HG03039 (cell line): ENCODE results near the gene SYT13.

Experiments
- ATAC-seq: cut with Tn5 transposase; IDR thresholded peaks from one replicate; pipeline ENCODE4 v1.9.1; 2021; ENCODE audit warnings: mild to moderate bottlenecking, moderate library complexity; ENCODE audit not compliant: unreplicated experiment

Gene SYT13

DNA sequence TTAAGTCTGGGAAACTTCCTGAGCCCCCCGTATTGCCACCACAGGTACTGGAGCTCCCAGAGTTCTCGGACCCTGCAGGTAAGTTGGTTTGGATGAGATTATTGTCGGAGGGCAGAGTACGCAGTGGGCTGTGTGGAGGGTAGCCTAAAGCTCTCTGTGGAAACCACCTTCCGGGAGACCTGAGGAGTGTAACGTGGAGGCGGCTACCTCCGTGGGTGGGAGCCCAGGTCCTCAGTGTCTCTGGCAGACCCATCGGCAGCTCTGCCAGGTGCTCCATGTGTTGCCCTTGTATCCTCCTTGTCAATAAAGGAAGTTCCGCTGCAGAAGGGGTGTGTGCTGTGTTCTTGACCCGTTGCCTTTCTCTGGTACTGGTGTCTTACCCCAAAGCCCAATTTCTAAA is 61.4 kb downstream of the SYT13 start:
- no peak for ATAC-seq

DNA sequence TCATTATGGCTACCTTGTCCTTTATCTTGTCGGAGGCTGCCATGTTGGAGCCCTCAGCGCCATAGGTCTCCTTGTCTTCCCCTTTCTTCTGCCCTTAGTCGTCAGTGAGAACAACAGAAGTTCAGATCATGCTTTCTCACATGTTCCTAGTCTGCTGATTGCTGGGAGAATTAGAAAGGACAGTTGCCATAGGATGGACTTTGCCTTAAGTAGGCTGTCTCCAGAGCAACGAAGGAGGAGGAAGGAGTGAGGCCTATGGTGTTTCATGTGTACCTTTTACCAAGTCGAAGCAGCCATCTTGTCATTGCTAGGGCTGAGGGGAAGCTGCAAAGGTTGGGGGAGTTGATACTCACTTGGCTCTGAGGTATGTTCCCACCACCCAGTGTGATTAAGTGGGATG is 62.6 kb downstream of the SYT13 start:
- ATAC-seq: no peak

DNA sequence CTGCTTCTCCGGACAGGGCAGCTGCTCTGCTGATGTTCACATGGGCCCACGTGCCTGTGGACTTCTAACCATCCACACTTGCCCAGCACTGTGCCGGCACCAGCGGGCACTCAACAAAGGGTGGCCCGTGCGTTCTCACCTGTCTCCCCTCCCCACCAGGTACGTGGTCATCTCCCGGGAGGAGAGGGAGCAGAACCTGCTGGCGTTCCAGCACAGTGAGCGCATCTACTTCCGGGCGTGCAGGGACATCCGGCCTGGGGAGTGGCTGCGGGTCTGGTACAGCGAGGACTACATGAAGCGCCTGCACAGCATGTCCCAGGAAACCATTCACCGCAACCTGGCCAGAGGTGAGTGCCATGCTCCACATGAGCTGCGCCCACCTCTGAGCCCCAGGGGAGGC is 66.7 kb downstream of the SYT13 start:
- no peak for ATAC-seq

DNA sequence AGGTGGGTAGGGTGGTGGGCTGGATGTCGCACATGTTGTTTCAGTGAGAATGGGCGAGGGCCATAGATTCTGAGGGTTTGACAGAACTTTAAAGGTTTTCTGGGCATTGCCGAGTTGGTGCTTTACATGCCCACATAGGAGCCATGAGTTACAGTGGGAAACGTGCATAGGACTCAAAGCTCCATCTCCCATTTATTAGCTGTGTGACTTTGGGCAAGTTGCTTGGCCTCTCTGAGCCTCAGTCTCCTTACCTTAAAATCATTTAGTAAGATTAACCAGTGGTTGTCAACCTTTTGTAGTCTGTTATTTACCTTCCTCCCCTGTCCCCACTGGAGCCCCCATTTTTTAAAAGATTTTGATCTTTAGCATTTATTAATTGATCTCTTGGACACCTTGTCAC is 67.4 kb downstream of the SYT13 start:
- no peak for ATAC-seq

DNA sequence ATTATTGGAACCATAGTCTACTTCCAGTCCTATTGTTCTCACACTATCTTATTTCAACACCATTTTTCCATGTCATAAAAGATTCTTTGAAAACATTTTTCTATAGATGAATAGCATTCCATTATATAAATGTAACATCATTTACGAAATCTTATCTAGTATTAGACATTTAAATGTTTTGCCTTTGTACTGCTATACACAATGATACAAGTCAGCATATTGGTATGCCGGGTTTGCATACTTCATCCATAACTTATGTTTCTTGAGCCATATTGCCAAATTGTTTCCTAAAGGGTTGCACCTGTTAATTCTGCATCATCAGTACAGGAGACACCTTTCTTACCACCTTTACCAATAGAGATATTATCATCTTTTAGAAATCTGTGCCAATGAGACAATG is 68.2 kb downstream of the SYT13 start:
- no peak for ATAC-seq

DNA sequence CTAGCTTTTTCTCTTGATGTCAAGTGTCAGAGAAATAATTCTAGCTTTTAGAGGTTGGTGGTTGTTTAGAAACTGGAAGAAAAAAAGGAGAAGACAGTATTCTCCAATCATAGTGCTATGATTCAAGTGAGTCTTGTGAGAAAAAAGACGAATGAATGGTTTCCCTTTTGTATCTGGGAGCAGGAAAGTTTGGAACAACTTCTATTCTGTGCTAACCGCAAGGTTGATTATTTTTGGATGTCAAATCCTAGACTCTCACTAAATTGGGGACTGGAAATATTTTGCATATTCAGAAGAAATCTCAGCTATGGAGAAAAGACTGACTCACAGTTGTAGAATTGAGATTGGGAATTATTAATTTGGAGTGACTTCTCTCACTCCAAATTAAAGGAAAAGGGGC is 69.2 kb downstream of the SYT13 start:
- no peak for ATAC-seq

DNA sequence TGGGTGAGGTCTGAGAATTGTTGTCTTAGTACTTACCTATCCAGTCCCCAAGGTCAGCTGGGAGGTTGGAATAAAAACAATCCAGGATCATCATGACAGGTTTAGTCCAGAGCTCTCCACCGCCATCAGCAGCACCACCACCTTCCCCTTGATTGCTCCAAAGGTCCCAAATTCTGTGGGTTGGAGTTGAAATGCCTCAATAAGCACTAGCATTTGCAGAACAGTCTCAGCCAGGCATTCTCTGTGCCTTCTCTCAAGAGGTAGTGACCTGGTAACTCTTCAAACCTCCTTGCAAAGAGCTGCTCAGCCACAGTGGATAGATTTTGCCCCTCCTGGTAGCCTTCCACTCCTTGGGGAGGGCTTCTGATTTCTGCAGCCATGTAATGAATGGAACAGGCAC is 70.1 kb downstream of the SYT13 start:
- no peak for ATAC-seq

DNA sequence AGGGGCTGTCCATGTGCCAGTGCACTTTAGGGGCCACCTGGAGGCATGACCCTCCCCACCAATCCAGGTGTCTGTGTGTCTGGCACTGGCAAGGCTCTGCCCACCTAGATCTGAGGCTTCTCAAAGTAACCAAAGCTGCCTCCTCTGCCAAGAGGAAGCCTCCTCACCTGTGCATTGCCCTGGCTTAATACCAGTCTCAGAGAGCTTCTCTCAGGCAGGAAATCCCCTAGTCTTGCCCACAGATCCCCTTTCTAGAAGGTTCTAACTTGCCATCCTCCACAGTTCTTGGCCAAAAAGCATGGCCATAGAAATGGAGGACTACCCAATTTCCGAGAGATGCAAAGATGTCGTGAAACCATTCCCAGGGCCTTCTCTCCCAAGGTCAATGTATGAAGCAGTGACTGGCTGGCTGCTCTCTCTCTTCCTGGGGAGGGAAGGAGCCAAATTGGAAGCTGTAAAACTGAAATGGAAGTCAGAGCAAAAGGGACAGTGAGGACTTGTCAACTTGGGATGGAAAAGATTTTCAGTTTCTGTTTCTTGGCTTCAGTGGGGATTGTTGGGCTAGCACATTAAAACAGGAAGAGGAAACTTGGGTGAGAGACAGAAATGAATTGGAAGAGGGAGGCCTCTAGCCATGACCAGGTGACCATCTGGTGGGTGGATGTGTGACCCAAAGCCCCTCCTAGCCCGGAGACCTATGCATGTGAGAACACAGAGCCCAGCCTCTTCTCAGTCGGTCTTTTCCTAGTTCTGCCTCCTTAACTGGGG is 70.9 kb downstream of the SYT13 start:
- ATAC-seq: no peak

DNA sequence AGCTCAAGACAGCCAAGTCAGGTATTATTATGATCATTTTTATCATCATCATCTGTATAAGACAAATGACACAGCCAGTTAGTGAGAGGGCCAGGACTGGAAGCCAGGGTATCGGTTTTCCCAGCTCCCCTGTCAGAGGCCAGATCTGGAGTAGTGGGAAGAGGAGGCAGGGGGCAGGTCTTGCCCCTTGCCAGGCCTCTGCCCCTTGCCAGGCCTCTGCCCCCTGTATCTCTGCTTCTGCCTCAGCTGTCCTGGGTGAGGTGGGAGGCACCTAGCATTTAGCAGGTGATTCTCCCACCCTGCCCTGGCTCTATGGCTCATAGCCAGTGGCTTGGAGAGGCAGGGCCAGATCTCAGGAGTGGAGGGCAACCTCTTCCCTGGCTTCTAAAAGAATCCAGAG is 72.4 kb downstream of the SYT13 start:
- no peak for ATAC-seq

DNA sequence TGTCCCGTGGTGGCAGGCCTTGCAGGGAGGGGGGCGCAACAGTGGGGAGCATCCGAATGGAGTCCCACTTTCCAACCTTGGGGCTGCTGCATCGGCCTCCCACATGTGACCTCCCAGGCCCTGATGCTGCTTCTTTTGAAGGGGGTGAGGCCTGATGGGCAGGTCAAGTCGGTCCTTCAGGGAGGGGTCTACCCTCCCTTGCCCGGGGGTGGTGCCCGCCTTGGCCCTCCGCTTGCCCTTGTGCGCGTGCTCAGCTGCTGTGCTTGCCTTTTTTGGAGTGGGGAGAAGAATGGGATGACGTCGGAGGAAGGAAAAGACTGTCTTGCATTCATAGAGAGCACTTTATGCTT is 72.8 kb downstream of the SYT13 start:
- no peak for ATAC-seq

DNA sequence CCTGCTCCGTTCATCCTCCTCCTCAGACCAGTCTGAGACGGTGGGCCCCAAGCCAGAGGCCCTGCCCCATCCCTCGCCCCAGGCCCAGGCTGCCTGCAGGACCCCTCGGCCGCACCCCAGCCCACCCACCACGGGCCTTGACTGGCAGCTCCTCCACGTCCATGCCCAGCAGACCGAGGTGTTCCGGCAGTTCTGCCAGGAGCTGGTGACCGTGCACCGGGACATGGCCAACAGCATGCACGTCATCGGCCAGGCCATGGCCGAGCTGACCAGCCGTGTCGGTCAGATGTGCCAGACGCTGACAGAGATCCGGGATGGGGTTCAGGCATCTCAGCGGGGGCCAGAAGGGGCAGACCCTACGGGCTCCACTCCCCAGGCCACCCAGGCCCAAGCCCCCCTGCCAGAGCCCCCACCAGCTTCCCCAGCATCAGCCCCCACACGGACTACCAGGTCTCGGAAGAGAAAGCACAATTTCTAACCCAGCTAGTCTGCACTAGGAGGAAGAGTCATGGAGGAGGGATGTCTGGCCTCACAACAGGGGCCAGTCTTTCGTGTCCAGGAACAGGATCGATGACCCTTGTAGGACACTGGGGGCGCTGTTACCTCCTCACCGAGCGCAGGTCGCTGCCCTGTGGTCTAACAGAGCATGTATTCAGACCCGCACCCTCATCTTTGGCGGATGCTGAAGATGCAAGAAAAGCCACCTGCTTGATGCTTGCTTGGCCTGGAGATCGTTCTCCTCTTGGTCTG is 73.4 kb downstream of the SYT13 start:
- no peak for ATAC-seq

DNA sequence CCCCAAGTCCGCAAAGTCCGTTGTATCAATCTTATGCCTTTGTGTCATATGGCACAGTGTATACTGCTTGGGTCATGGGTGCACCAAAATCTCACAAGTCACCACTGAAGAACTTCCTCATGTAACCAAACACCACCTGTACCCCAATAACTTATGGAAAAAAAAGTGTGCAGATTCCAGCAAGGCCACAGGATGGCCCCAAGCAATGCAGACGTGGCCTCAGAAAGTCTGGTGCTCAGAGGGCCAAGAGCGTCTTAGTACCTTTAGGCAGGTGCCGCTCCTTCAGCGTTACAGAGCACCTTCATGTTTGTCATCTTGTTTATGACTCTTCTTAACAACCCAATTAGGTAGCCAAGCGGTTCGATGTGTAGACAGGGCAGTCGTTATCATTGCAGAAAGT is 74.4 kb downstream of the SYT13 start:
- no peak for ATAC-seq

DNA sequence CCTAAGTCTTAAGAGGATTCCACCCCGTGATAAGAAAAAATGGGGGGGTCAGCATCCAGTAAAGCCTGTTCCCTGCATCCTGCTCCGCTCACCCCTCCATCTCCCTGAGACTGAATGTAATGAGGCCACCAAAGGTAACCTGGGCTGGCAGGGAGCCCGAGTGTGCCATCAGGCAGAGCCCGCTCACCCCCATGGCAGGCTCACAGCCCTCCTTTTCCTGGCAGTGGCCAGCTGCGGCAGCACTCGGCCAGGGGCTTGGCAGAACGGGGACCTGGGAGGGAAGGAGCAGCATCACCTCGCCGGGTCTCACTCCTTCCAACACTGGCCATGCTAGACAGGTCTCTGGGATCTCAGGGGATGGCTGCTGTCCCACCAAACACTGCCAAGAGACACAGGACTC is 75.3 kb downstream of the SYT13 start:
- ATAC-seq: no peak

DNA sequence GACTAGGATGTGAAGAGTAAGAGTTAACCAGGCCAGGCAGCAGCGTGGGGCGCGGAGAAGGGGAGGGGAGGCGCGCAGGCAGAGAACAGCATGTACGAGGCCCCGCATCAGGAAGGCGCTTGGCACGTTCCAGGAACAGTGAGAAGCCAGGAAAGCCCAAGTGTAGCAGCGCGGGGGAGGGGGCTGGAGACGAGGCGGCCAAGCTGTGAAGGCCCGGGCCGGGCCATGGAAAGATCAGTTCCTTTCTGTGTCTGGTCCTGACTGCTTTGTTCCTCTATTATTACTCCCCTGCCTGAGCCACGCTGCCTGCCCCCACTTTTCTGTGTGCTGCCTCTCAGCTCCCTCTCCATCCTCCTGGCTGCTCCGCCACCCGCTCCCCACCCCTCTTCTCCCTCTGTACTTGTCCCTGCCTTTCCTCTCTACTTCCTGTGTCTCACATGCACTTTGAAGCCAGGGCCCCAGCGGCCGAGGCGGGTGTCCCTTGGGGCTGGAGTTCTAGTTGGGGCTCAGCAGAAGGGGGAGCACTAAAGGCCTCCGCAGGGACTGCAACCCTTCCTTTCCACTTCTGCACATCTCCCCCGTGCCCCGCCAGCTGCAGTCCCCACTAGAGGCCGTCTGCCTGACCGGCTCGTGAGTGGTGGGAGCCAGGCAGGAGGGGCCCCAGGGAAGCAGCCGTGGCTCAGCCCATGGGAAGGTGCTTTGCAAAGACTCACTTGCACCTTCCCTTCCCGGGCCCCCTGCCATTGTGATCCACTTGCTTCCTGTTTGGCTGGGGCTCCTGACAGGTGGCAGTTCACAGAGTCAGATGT is 76.0 kb downstream of the SYT13 start:
- no peak for ATAC-seq

DNA sequence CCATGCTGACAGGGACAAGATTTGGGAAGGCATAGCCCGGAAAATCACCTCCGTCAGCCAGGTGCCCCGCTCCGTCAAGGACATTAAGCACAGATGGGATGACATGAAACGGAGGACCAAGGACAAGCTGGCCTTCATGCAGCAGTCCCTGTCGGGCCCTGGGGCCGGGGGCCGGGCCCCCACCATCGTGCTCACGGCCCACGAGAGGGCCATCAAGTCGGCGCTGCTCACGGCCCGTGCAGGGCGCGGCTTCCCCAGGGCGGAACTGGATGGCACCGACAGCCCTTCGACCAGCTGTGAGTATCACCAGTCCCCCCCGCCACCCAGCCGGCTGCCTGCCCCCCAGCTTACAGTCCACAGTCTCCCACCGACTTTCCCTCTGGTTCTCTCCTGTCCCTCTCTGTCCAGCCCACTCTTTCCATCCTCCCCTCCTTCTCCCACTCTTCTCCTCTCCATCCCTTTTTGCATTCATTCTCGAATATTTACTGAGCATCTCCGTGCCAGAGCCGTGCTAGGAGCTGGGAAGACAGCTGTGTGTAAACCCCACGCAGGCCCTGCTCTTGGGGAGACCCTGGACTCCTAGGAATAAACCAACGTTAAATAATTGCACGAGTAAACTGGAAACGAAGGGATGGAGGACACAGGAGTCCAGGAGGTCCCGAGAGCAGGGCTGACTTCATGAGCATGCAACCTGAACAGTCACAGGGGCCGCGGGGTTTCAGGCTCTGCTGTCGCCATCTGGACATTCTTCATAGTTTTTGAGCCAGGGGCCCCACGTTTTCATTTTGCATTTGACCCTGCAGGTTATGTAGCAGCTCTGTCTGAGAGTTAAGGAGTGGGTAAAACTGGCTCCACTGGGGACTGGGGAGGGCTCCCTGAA is 76.9 kb downstream of the SYT13 start:
- ATAC-seq: no peak

DNA sequence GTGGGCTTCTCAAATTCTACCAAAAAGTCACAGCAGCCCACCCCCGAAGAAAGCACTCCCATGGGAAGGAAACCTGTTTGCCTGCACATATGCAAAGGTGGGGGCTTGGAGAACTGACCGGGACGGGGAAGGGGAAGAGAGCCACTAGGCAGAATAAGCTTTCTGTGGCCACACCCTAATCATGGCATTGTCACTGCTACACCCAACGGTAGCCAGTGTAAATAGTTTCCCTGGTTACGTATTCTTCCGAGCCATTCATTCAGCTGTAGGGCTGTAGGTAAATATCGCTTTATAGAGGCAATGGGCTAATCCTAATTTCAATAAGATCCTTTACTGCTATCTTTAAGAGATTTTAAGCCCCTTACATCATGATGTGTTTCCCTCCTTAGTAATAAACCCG is 78.0 kb downstream of the SYT13 start:
- ATAC-seq: no peak

DNA sequence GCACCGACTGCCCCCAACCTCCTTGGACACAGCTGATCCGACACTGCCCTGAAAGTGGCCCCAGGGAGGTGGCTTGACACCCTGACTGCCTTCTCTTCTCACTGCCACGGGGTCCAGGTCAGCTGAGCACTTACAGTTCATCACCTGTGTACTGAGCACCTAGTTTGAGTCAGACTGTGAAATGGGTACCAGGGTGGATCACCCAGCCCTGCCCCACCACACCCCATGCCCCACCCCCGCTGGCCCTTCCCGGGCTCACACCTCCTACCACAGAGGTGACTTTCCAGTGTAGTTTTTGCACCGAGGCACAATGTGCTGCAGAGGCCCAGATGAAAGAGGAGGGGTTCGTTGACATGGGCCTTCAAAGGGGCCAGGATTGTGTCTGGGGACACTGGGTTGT is 80.2 kb downstream of the SYT13 start:
- ATAC-seq: no peak

DNA sequence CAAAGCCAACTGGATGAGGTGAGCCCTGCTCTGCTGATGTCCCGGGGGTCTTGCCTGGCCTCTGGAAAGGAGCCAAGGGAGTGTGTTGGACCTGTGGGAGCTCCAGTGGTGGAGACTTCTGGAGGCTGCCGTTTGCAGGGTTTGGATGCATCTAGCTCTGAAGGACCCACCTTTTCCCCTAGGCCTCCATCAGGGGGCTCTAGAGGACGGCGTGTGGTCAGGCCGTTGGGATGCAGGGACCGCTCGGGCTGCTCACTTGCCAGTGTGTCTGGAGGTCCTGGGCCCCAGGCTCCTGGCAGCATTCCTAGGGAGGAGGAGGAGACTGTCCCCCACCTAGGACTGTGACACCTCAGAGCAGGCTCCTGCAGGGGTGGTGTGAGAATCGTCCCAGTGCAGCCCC is 81.4 kb downstream of the SYT13 start:
- no peak for ATAC-seq

DNA sequence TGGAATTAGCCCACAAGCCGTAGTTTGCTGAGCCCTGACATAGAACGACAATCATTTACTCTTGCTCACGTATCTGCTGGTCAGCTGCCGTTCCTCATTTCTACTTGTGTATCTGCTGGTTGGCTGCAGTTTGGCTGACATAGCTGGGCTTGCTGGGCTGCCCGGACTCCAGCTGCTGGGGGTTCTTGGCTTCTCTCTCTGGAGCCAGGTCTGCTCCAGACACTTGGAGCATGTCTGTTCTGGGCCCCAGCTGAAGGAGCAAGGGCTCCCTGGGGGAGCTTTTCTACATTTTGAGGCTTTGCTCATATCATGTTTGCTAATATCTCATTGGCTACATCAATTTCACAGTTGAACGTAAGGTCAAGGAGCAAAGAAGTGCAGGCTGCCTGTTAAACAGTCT is 92.4 kb downstream of the SYT13 start:
- ATAC-seq: no peak
